ENCODE results near the gene DMD. TPM values are rescaled to one million over a fixed set of nuclear protein-coding genes. Genes with fewer than 3 reads are reported as not detected.

The DMD gene
- total and polyA plus RNA-seq, 2 of the 13 experiments (the other 11 are each of a cell fraction or from before 2014, with no cell fraction given) = 17.6 to 25.9 TPM

GRCh38 chrX:31921236-31921635 is 1290.1 kb downstream of the DMD start (continued):
- TF ChIP-seq SNAPC4 (CRISPR knock-in tag; IDR thresholded peaks at IDR 0.05) (no peak), ZNF850 (CRISPR knock-in tag; conservative IDR thresholded peaks at IDR 0.05) (no peak), PAXIP1 (CRISPR knock-in tag; conservative IDR thresholded peaks at IDR 0.05) (no peak), UBTF (CRISPR knock-in tag; IDR thresholded peaks at IDR 0.05) (no peak), ZNF44 (CRISPR knock-in tag; IDR thresholded peaks at IDR 0.05) (no peak), ZEB1 (IDR thresholded peaks at IDR 0.05; ENCODE audit: insufficient replicate concordance, low read depth) (no peak), ZNF710 (CRISPR knock-in tag; IDR thresholded peaks at IDR 0.05; ENCODE audit: borderline replicate concordance) (no peak)

Measured in HepG2 (cell line).